Fibroblast of lung (primary cell): ENCODE data around the gene GTF2F2. TPM values are rescaled to one million over a fixed set of nuclear protein-coding genes. Genes with fewer than 3 reads are reported as not detected.

ENCODE experiments used
- DNase-seq, 2 donors: peaks; one replicate each; pipeline versions ENCODE4 v3.0.0 to v3.0.0-alpha.2; 2010; ENCODE audit warnings: low read depth in 2 of 2
- H2AFZ ChIP-seq: 2 replicates; pipeline ENCODE4 v1.5.1; 2012; ENCODE audit warnings: low read length, control low read depth, inconsistent platforms
- H3K27ac ChIP-seq: 2 replicates; pipeline ENCODE4 v1.5.1; 2011; ENCODE audit warnings: low read length, control low read depth; ENCODE audit not compliant: insufficient read depth
- H3K27me3 ChIP-seq: 2 replicates; pipeline ENCODE4 v1.5.1; 2011; ENCODE audit warnings: mild to moderate bottlenecking, low read length; ENCODE audit not compliant: control insufficient read depth, insufficient read depth
- H3K36me3 ChIP-seq: 2 replicates; pipeline ENCODE4 v1.5.1; 2011; ENCODE audit warnings: low read length; ENCODE audit not compliant: control insufficient read depth, insufficient read depth
- H3K4me1 ChIP-seq: 2 replicates; pipeline ENCODE4 v1.5.1; 2011; ENCODE audit warnings: low read length; ENCODE audit not compliant: control insufficient read depth, insufficient read depth; ENCODE audit errors: extremely low read depth
- H3K4me2 ChIP-seq: 2 replicates; pipeline ENCODE4 v1.5.1; 2011; ENCODE audit warnings: low read length, control low read depth; ENCODE audit not compliant: insufficient read depth; ENCODE audit errors: extremely low read depth
- H3K4me3 ChIP-seq, 4 experiments: fragments of 200-600 bp in 1 of 4; sonication (generic) in 1 of 4; replicated peaks in 1 of 4; 2 replicates each; pipeline ENCODE4 v1.5.1; 2011 to 2016; ENCODE audit warnings: low read length in 4 of 4, low read depth in 3 of 4, mild to moderate bottlenecking in 3 of 4, control low read depth in 2 of 4, inconsistent platforms in 1 of 4, mixed read lengths in 1 of 4; ENCODE audit not compliant: insufficient read depth in 1 of 4; ENCODE audit errors: control extremely low read depth in 1 of 4
- H3K79me2 ChIP-seq: 2 replicates; pipeline ENCODE4 v1.5.1; 2012; ENCODE audit warnings: mild to moderate bottlenecking, low read length, inconsistent platforms; ENCODE audit not compliant: control insufficient read depth, insufficient read depth
- H3K9ac ChIP-seq: 2 replicates; pipeline ENCODE4 v1.5.1; 2011; ENCODE audit warnings: mild to moderate bottlenecking, low read length, control low read depth; ENCODE audit not compliant: insufficient read depth
- H3K9me3 ChIP-seq: 2 replicates; pipeline ENCODE4 v1.5.1; 2012; ENCODE audit warnings: low read depth, low read length; ENCODE audit not compliant: control insufficient read depth, insufficient read depth
- H4K20me1 ChIP-seq: 2 replicates; pipeline ENCODE4 v1.5.1; 2011; ENCODE audit warnings: low read length; ENCODE audit not compliant: control insufficient read depth, insufficient read depth; ENCODE audit errors: extremely low read depth
- CTCF ChIP-seq, 2 donors: IDR thresholded peaks in 1 of 2; conservative IDR thresholded peaks in 1 of 2; 1 replicate in 1 of 2; 2 replicates in 1 of 2; pipeline ENCODE4 v1.5.1; 2011 to 2012; ENCODE audit warnings: low read length in 2 of 2, control low read depth in 1 of 2, inconsistent platforms in 1 of 2, low read depth in 1 of 2, mild to moderate bottlenecking in 1 of 2
- EZH2 ChIP-seq: IDR thresholded peaks from 2 replicates; pipeline ENCODE4 v1.5.1; 2012; ENCODE audit warnings: low read length, control low read depth, mild to moderate bottlenecking; ENCODE audit errors: missing control alignments
- polyA plus RNA-seq, 2 donors: library from polyadenylated mRNA; depleted of rRNA in 1 of 2; stranded (reverse) in 1 of 2; unstranded in 1 of 2; fragments of >200 nt; gene quantifications; 2 replicates each; pipeline ENCODE4 v1.2.1, GENCODE V29; 2011 to 2012; ENCODE audit warnings: missing spikeins in 1 of 2
- total RNA-seq: library from RNA; depleted of rRNA; stranded (reverse); fragments of >200 nt; gene quantifications from 2 replicates; pipeline ENCODE4 v1.2.1, GENCODE V29; 2014

Gene GTF2F2
- total and polyA plus RNA-seq, 2 donors (not counting 1 experiment from before 2014, with no cell fraction given) = 23.4 to 31.7 TPM

GRCh38 chr13:45180303-45180702, 60.0 kb downstream of the GTF2F2 start:
- no peaks in the 10 kb centered on the region for H3K27me3 ChIP-seq
- H3K4me2 ChIP-seq = no peak overlapping the region
- no peaks in the 10 kb centered on the region for H4K20me1 ChIP-seq
- no peak overlapping the region for H3K27ac ChIP-seq
- no peak overlapping the region for H3K4me3 ChIP-seq
- peaks cover 4% of the 10 kb centered on the region for H3K4me1 ChIP-seq
- H3K79me2 ChIP-seq = no peaks in the 10 kb centered on the region
- no peak overlapping the region for H2AFZ ChIP-seq
- peaks cover 1% of the 10 kb centered on the region for H3K36me3 ChIP-seq
- no peak for DNase-seq
- TF ChIP-seq EZH2 = no peak
- no peak for TF ChIP-seq CTCF (conservative IDR thresholded peaks at IDR 0.05 in 1 of 2, IDR thresholded peaks at IDR 0.05 in 1 of 2; ENCODE audit: low read depth in 1 of 2, low read length in 2 of 2)
- no peak overlapping the region for H3K9ac ChIP-seq
- no peaks in the 10 kb centered on the region for H3K9me3 ChIP-seq

- no peaks in the 10 kb centered on the region for H3K79me2 ChIP-seq
- DNase-seq = peak in 1 of 2 donors; percentile 39
- TF ChIP-seq EZH2 (no peak), CTCF (conservative IDR thresholded peaks at IDR 0.05 in 1 of 2, IDR thresholded peaks at IDR 0.05 in 1 of 2; ENCODE audit: low read depth in 1 of 2, low read length in 2 of 2) (no peak)
Measured at GRCh38 chr13:45180713-45181601, 60.6 kb downstream of the GTF2F2 start.

GRCh38 chr13:45184693-45185092, 64.4 kb downstream of the GTF2F2 start:
- TF ChIP-seq EZH2 = no peak
- TF ChIP-seq CTCF (conservative IDR thresholded peaks at IDR 0.05 in 1 of 2, IDR thresholded peaks at IDR 0.05 in 1 of 2; ENCODE audit: low read depth in 1 of 2, low read length in 2 of 2) = no peak
- DNase-seq = no peak
- Histone ChIP-seq H3K27ac (no peak overlapping the region), H3K79me2 (no peaks in the 10 kb centered on the region), H3K4me3 (no peak overlapping the region), H2AFZ (no peak overlapping the region), H3K9ac (no peak overlapping the region), H3K27me3 (no peaks in the 10 kb centered on the region), H3K9me3 (no peaks in the 10 kb centered on the region), H3K4me2 (no peak overlapping the region), H3K4me1 (no peaks in the 10 kb centered on the region), H4K20me1 (no peaks in the 10 kb centered on the region), H3K36me3 (peaks cover 1% of the 10 kb centered on the region)

More at GRCh38 chr13:45180713-45181601, 60.6 kb downstream of the GTF2F2 start:
- Histone ChIP-seq H3K4me3 (no peak overlapping the region), H3K4me1 (peaks cover 4% of the 10 kb centered on the region), H3K9ac (no peak overlapping the region), H4K20me1 (no peaks in the 10 kb centered on the region), H2AFZ (no peak overlapping the region), H3K36me3 (peaks cover 1% of the 10 kb centered on the region), H3K9me3 (no peaks in the 10 kb centered on the region), H3K4me2 (no peak overlapping the region), H3K27ac (no peak overlapping the region), H3K27me3 (no peaks in the 10 kb centered on the region)
